ENCODE measurements around the gene ABCA10.

GRCh38 chr17:69265873-69266272, 37.2 kb upstream of the ABCA10 start:
- TF ChIP-seq CTCF (IDR thresholded peaks at IDR 0.05), result no peak
- TF ChIP-seq POLR2A (IDR thresholded peaks at IDR 0.05), result no peak
- TF ChIP-seq POLR2AphosphoS5 (IDR thresholded peaks at IDR 0.05), result no peak

Measured in breast epithelium (tissue), 3 donors.